Tibial nerve (tissue), 4 donors: ENCODE data around the gene DAND5.
A peak's percentile ranks its signal among the peaks of the same experiment; 100 is the strongest.

Experiments used
- CTCF ChIP-seq, 5 experiments: fragments of 200-600 bp in 3 of 5; fragments of 450-650 bp in 2 of 5; sonication (generic) in 3 of 5; IDR thresholded peaks; one replicate each; pipeline ENCODE4 v1.5.1; 2016 to 2019; ENCODE audit warnings: antibody characterized with exemption in 5 of 5, mild to moderate bottlenecking in 3 of 5, moderate library complexity in 2 of 5
- EP300 ChIP-seq, 2 donors: sonication (generic); formaldehyde crosslinking; IDR thresholded peaks; one replicate each; pipeline ENCODE4 v1.6.1; 2017; ENCODE audit warnings: antibody characterized with exemption in 2 of 2, mild to moderate bottlenecking in 1 of 2
- POLR2A ChIP-seq, 2 donors: fragments of 450-650 bp; IDR thresholded peaks; one replicate each; pipeline ENCODE4 v1.6.1; 2017; ENCODE audit warnings: antibody characterized with exemption in 2 of 2, mild to moderate bottlenecking in 2 of 2, moderate library complexity in 2 of 2

- TF ChIP-seq CTCF (IDR thresholded peaks at IDR 0.05) (peak in 4 of 5 experiments; percentile 7 to 54 (median 28)), POLR2A (IDR thresholded peaks at IDR 0.05) (no peak), EP300 (IDR thresholded peaks at IDR 0.05) (peak in 1 of 2 donors; percentile 18)
Observed at GRCh38 chr19:13002166-13002898, 33.0 kb downstream of the DAND5 start.
